A549 (cell line): ENCODE results near the gene PGM1. TPM values are rescaled to one million over a fixed set of nuclear protein-coding genes. Genes with fewer than 3 reads are reported as not detected.

ENCODE experiments used
- ATAC-seq, 2 experiments: fragments of 200-7000 bp in 1 of 2; fragments of >200 bp in 1 of 2; cut with Nextera tagmentation in 1 of 2; cut with Tn5 transposase in 1 of 2; 3 replicates each; pipeline versions ENCODE4 v1.8.0 to v1.9.1; 2018 to 2020; ENCODE audit warnings: mild to moderate bottlenecking in 1 of 2, moderate library complexity in 1 of 2
- CTCF ChIA-PET: fragments of 300-600 bp; sonication (Branson Sonifier 250); formaldehyde crosslinking; extraction: SDS; loops from one replicate; lab custom pipeline; 2021; ENCODE audit warnings: antibody characterized with exemption, inconsistent platforms; lab: Yijun Ruan, JAX
- POLR2A ChIA-PET: fragments of 350-600 bp; formaldehyde crosslinking; extraction: SDS; loops from one replicate; lab custom pipeline; 2021; ENCODE audit warnings: antibody characterized with exemption, inconsistent platforms; lab: Yijun Ruan, JAX
- DNase-seq, 2 experiments: peaks; one replicate each; pipeline versions ENCODE4 v3.0.0 to v3.0.0-alpha.2; 2011 to 2016; ENCODE audit warnings: low read depth in 1 of 2, low spot score in 1 of 2
- FAIRE-seq: peaks from 2 replicates; lab custom pipeline; 2011; peaks lifted over from hg19 to GRCh38; lab: Jason Lieb, UNC
- H3K27ac ChIP-seq, 2 experiments: fragments of >200 bp; sonication (Bioruptor Twin); formaldehyde crosslinking; 3 replicates each; pipeline ENCODE4 v1.5.1; 2016 to 2017
- H3K4me1 ChIP-seq: fragments of >200 bp; sonication (Bioruptor Twin); formaldehyde crosslinking; 3 replicates; pipeline ENCODE4 v1.6.1; 2016
- H3K4me2 ChIP-seq: fragments of >200 bp; sonication (Bioruptor Twin); formaldehyde crosslinking; 3 replicates; pipeline ENCODE4 v1.6.1; 2016
- H3K4me3 ChIP-seq: fragments of >200 bp; sonication (Bioruptor Twin); formaldehyde crosslinking; 3 replicates; pipeline ENCODE4 v1.5.1; 2016
- H3K9me3 ChIP-seq: fragments of >200 bp; sonication (Bioruptor Twin); formaldehyde crosslinking; 3 replicates; pipeline ENCODE4 v1.6.1; 2016
- CBX8 ChIP-seq: fragments of 200-600 bp; sonication (generic); IDR thresholded peaks from 2 replicates; pipeline ENCODE4 v1.6.1; 2016
- CTCF ChIP-seq: fragments of >200 bp; sonication (Bioruptor Twin); formaldehyde crosslinking; IDR thresholded peaks from 3 replicates; pipeline ENCODE4 v1.5.1; 2016
- E2F6 ChIP-seq: IDR thresholded peaks from 2 replicates; pipeline ENCODE4 v1.6.1; 2012; ENCODE audit warnings: low read depth, borderline replicate concordance
- ELK1 ChIP-seq: fragments of 150-350 bp; IDR thresholded peaks from 2 replicates; pipeline ENCODE4 v1.6.1; 2014; ENCODE audit warnings: low read depth, mild to moderate bottlenecking, low read length
- EP300 ChIP-seq, 2 experiments: fragments of >200 bp; sonication (Bioruptor Twin); formaldehyde crosslinking; IDR thresholded peaks; 2 replicates in 1 of 2; 3 replicates in 1 of 2; pipeline ENCODE4 v1.6.1; 2016 to 2017
- FOSL2 ChIP-seq, 2 experiments: fragments of 450-650 bp in 1 of 2; fragments of >200 bp in 1 of 2; sonication (Bioruptor Twin) in 1 of 2; formaldehyde crosslinking; IDR thresholded peaks; 2 replicates each; pipeline versions ENCODE4 v1.5.0 to v1.6.1; 2016 to 2020; ENCODE audit warnings: mild to moderate bottlenecking in 1 of 2, moderate library complexity in 1 of 2
- HDAC2 ChIP-seq: fragments of 200-600 bp; sonication (generic); IDR thresholded peaks from 2 replicates; pipeline ENCODE4 v1.6.1; 2016
- HEYL ChIP-seq: fragments of 250-450 bp; sonication (Bioruptor Pico); IDR thresholded peaks from 2 replicates; pipeline ENCODE4 v1.8.0; 2021; ENCODE audit warnings: mild to moderate bottlenecking, moderate library complexity
- HOXB5 ChIP-seq: fragments of 250-450 bp; sonication (Bioruptor Pico); IDR thresholded peaks from 2 replicates; pipeline ENCODE4 v1.5.0; 2020; ENCODE audit warnings: mild to moderate bottlenecking, moderate library complexity
- JUN ChIP-seq, 2 experiments: fragments of >200 bp; sonication (Bioruptor Twin); formaldehyde crosslinking; IDR thresholded peaks; 2 replicates in 1 of 2; 3 replicates in 1 of 2; pipeline ENCODE4 v1.6.1; 2016 to 2017
- PBX3 ChIP-seq: IDR thresholded peaks from 2 replicates; pipeline ENCODE4 v1.6.1; 2012
- PHF8 ChIP-seq: fragments of 200-600 bp; sonication (generic); IDR thresholded peaks from 2 replicates; pipeline ENCODE4 v1.6.1; 2016; ENCODE audit warnings: low read depth, mild to moderate bottlenecking, antibody characterized with exemption, moderate library complexity, borderline replicate concordance
- RFX5 ChIP-seq: fragments of 450-650 bp; IDR thresholded peaks from 2 replicates; pipeline ENCODE4 v1.7.1; 2014; ENCODE audit warnings: antibody characterized with exemption, mild to moderate bottlenecking, moderate library complexity
- SREBF2 ChIP-seq: fragments of 450-650 bp; IDR thresholded peaks from 2 replicates; pipeline ENCODE4 v1.6.1; 2014; ENCODE audit warnings: mild to moderate bottlenecking, moderate library complexity
- ZC3H11A ChIP-seq: fragments of 450-650 bp; IDR thresholded peaks from 2 replicates; pipeline ENCODE4 v1.6.1; 2014; ENCODE audit warnings: antibody characterized with exemption, mild to moderate bottlenecking
- ZFP36 ChIP-seq: fragments of 450-650 bp; IDR thresholded peaks from 2 replicates; pipeline ENCODE4 v1.6.1; 2014; ENCODE audit warnings: borderline replicate concordance; ENCODE audit not compliant: partially characterized antibody
- ZNF302 ChIP-seq: fragments of 250-450 bp; sonication (Bioruptor Pico); IDR thresholded peaks from 2 replicates; pipeline ENCODE4 v1.9.0; 2021; ENCODE audit warnings: inconsistent platforms, mild to moderate bottlenecking, moderate library complexity
- WGBS: methylation state at CpG from one replicate; pipeline ENCODE4 v1.1.6; 2017; ENCODE audit errors: missing lambda C conversion rate; 5-methylcytosine and 5-hydroxymethylcytosine counted together
- polyA plus RNA-seq, 4 experiments: library from polyadenylated mRNA; depleted of rRNA in 3 of 4; stranded (reverse); fragments of >200 nt; fragmentation: RNase III in 1 of 4; extraction: RNeasy Plus Mini Kit Qiagen cat#74134 plus additional on column Dnase treatment in 1 of 4; gene quantifications; 2 replicates in 3 of 4; 3 replicates in 1 of 4; pipeline ENCODE4 v1.2.3, GENCODE V29; 2011 to 2017
- TF ChIP-seq, protein P1 (sequence below): fragments of >200 bp; sonication (Bioruptor Twin); formaldehyde crosslinking; IDR thresholded peaks from 3 replicates; pipeline ENCODE4 v1.6.1; 2016
- TF ChIP-seq, protein P2 (sequence below): fragments of 250-450 bp; sonication (Bioruptor Pico); IDR thresholded peaks from 2 replicates; pipeline ENCODE4 v1.5.0; 2021; ENCODE audit warnings: mild to moderate bottlenecking, moderate library complexity, borderline replicate concordance

The PGM1 gene
- polyA plus RNA-seq, 2 of the 4 experiments (the other 2 are of a cell fraction) = 25.5 to 50.2 TPM

DNA sequence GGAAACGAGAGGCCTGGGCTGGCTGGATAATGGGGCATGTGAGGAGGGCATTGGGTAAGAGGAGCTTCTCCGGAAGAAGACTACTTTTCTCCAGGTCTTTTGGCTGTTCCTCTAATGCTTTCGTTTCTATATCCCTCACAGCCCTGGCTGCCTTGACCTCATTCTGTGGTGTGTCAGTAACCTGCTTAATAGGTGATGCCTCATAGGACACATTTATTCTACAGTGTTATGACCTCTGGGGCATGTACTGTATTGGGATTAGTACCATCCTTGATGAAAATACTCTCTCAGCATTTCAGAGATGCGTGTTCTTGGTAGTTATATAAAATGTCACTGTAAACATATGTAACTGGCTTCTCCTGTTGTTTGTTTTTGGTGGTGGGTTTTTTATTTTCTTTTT lies 40.1 kb downstream of the PGM1 start (continued):
- TF ChIP-seq, protein P1, sequence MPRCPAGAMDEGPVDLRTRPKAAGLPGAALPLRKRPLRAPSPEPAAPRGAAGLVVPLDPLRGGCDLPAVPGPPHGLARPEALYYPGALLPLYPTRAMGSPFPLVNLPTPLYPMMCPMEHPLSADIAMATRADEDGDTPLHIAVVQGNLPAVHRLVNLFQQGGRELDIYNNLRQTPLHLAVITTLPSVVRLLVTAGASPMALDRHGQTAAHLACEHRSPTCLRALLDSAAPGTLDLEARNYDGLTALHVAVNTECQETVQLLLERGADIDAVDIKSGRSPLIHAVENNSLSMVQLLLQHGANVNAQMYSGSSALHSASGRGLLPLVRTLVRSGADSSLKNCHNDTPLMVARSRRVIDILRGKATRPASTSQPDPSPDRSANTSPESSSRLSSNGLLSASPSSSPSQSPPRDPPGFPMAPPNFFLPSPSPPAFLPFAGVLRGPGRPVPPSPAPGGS = no peak
- TF ChIP-seq RFX5 (no peak), CTCF (no peak), ELK1 (no peak)
- TF ChIP-seq, all 56 proteins: peak for 0

DNA sequence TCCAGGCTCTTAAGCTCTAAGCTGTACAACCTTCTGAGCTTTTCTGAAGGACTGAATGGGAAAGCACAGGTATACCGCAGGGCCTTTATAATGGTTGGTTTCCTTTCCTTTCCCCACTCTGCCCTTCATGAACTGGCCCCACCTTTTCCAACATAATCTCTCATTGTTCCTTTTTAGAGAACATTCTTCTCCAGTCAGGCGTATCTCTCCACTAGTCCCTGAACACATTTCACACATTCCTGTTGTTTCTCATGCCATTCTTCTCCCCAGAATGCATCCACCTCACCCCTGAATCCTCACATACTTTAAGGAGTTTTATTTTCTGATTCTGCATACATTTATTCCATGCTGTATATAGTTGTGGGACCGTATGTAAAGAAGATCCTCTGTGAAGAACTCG lies 41.3 kb downstream of the PGM1 start:
- TF ChIP-seq ZNF302 (CRISPR knock-in tag) = no peak
- no peak for TF ChIP-seq HDAC2
- TF ChIP-seq PBX3 = no peak
- TF ChIP-seq ZFP36 = no peak
- Histone ChIP-seq H3K4me1 (peaks cover 6% of the 10 kb centered on the region; the same call in 1 of the 3 replicates), H3K4me2 (no peak overlapping the region), H3K9me3 (no peaks in the 10 kb centered on the region), H3K4me3 (no peak overlapping the region), H3K27ac (no peak overlapping the region)
- no peak for DNase-seq
- WGBS = 94% methylated on average over 4 of the region's 4 CpGs
- no peak for FAIRE-seq
- ChIA-PET CTCF (interaction anchor here (1.0 kb wide), 1 partner anchor 16 kb away, joined by 3 read pairs; no protein-coding TSS in a partner anchor), POLR2A (no interaction called here)
- ATAC-seq = no peak

- TF ChIP-seq ZC3H11A (no peak), RFX5 (no peak), JUN (IDR thresholded peaks at IDR 0.05) (no peak), CTCF (no peak), PHF8 (no peak), CBX8 (no peak), EP300 (IDR thresholded peaks at IDR 0.05) (no peak), SREBF2 (no peak), HEYL (CRISPR knock-in tag) (no peak), ELK1 (no peak), E2F6 (no peak), ZNF302 (CRISPR knock-in tag) (no peak), HOXB5 (CRISPR knock-in tag) (no peak), FOSL2 (IDR thresholded peaks at IDR 0.05) (no peak), FOSL2 (CRISPR knock-in tag; IDR thresholded peaks at IDR 0.05) (no peak)
- TF ChIP-seq, protein P2, sequence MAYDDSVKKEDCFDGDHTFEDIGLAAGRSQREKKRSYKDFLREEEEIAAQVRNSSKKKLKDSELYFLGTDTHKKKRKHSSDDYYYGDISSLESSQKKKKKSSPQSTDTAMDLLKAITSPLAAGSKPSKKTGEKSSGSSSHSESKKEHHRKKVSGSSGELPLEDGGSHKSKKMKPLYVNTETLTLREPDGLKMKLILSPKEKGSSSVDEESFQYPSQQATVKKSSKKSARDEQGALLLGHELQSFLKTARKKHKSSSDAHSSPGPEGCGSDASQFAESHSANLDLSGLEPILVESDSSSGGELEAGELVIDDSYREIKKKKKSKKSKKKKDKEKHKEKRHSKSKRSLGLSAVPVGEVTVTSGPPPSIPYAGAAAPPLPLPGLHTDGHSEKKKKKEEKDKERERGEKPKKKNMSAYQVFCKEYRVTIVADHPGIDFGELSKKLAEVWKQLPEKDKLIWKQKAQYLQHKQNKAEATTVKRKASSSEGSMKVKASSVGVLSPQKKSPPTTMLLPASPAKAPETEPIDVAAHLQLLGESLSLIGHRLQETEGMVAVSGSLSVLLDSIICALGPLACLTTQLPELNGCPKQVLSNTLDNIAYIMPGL (CRISPR knock-in tag) = no peak
- TF ChIP-seq, protein P1 = no peak
- no peak overlapping the region for H3K4me3 ChIP-seq
- CTCF ChIA-PET = interaction anchor here (1.0 kb wide), 1 partner anchor 10 kb away, joined by 3 read pairs; no protein-coding TSS in a partner anchor
- no peak overlapping the region for H3K27ac ChIP-seq
- WGBS = 94% methylated on average over 1 of the region's 1 CpG
- peaks cover 5% of the 10 kb centered on the region for H3K4me1 ChIP-seq
- no peak for DNase-seq
- ATAC-seq = no peak
- H3K9me3 ChIP-seq = no peaks in the 10 kb centered on the region
- H3K4me2 ChIP-seq = no peak overlapping the region
- POLR2A ChIA-PET = no interaction called here
- FAIRE-seq = no peak
Observed at GRCh38 chr1:63635681-63636080, 42.5 kb downstream of the PGM1 start.
